Uterus (tissue), 2 donors: ENCODE data around the gene UQCR10.

Experiments used
- CTCF ChIP-seq, 4 experiments: fragments of 200-600 bp in 2 of 4; fragments of 450-650 bp in 2 of 4; sonication (generic) in 2 of 4; IDR thresholded peaks; one replicate each; pipeline ENCODE4 v1.5.1; 2016 to 2019; ENCODE audit warnings: antibody characterized with exemption in 4 of 4, mild to moderate bottlenecking in 2 of 4, moderate library complexity in 1 of 4
- POLR2A ChIP-seq, 2 donors: fragments of 450-650 bp; IDR thresholded peaks; one replicate each; pipeline ENCODE4 v1.6.1; 2016; ENCODE audit warnings: antibody characterized with exemption in 2 of 2, mild to moderate bottlenecking in 1 of 2, moderate library complexity in 1 of 2

- no peak for TF ChIP-seq CTCF (IDR thresholded peaks at IDR 0.05)
- TF ChIP-seq POLR2A (IDR thresholded peaks at IDR 0.05): no peak
These were observed 15.5 kb upstream of the UQCR10 start for GRCh38 chr22:29751669-29752068.
